H7 (cell line): ENCODE results near the gene TEF. TPM values are rescaled to one million over a fixed set of nuclear protein-coding genes. Genes with fewer than 3 reads are reported as not detected.

ENCODE experiments used
- DNase-seq: peaks from one replicate; pipeline ENCODE4 v3.0.0; 2012
- H3K27me3 ChIP-seq: 2 replicates; pipeline ENCODE4 v1.6.0; 2011; ENCODE audit warnings: mild to moderate bottlenecking, low read length; ENCODE audit not compliant: control insufficient read depth, insufficient read depth
- H3K36me3 ChIP-seq: replicated peaks from 2 replicates; pipeline ENCODE4 v1.5.1; 2011; ENCODE audit warnings: low read length; ENCODE audit not compliant: control insufficient read depth, insufficient read depth
- H3K4me3 ChIP-seq: 2 replicates; pipeline ENCODE4 v1.5.1; 2011; ENCODE audit warnings: low read depth, mild to moderate bottlenecking, control low read depth, low read length, moderate library complexity; ENCODE audit not compliant: insufficient read depth
- total RNA-seq: library from RNA; depleted of rRNA; stranded (reverse); fragments of >200 nt; shearing (Covaris generic); gene quantifications from 2 replicates; pipeline ENCODE4 v1.2.3, GENCODE V29; 2014; rRNA removed

The TEF gene
- total RNA-seq, result 4.8 and 12.7 TPM in 2 replicates

GRCh38 chr22:41381329-41382097, at the start of gene TEF:
Gene TEF, plus strand, starts transcription at chr22:41381942. Its CDS starts 103 bp downstream, at chr22:41382045.
- peak; percentile 100 for DNase-seq
- Histone ChIP-seq H3K4me3 (peak within 1 kb of the TSS; percentile 71), H3K36me3 (no peaks in the 10 kb centered on the region), H3K27me3 (no peaks in the 10 kb centered on the region; the same call in 1 of the 2 replicates)

- Histone ChIP-seq H3K4me3 (no peak overlapping the region), H3K36me3 (peaks cover 30% of the 10 kb centered on the region), H3K27me3 (no peaks in the 10 kb centered on the region)
- no peak for DNase-seq
These were observed 49.4 kb upstream of the TEF start for GRCh38 chr22:41332217-41332939.

- H3K4me3 ChIP-seq, result no peak overlapping the region
- no peaks in the 10 kb centered on the region for H3K27me3 ChIP-seq
- no peak for DNase-seq
- peaks cover 21% of the 10 kb centered on the region for H3K36me3 ChIP-seq
These were observed 47.9 kb upstream of the TEF start for GRCh38 chr22:41333806-41334205.

- H3K27me3 ChIP-seq, result no peaks in the 10 kb centered on the region
- H3K36me3 ChIP-seq, result peaks cover 21% of the 10 kb centered on the region
- no peak for DNase-seq
- no peak overlapping the region for H3K4me3 ChIP-seq
These were observed 47.5 kb upstream of the TEF start for GRCh38 chr22:41334215-41334614.

GRCh38 chr22:41334951-41335635, 46.6 kb upstream of the TEF start:
- no peaks in the 10 kb centered on the region for H3K27me3 ChIP-seq
- H3K4me3 ChIP-seq, result no peak overlapping the region
- no peak for DNase-seq
- peaks cover 21% of the 10 kb centered on the region for H3K36me3 ChIP-seq

- peaks cover 17% of the 10 kb centered on the region for H3K36me3 ChIP-seq
- H3K4me3 ChIP-seq, result no peak overlapping the region
- H3K27me3 ChIP-seq, result no peaks in the 10 kb centered on the region
- DNase-seq, result no peak
These were observed 43.0 kb upstream of the TEF start for GRCh38 chr22:41338614-41339212.

- no peak for DNase-seq
These were observed 41.9 kb upstream of the TEF start for GRCh38 chr22:41339823-41340222.

GRCh38 chr22:41340357-41340756, 41.4 kb upstream of the TEF start:
- DNase-seq, result no peak
- Histone ChIP-seq H3K36me3 (peaks cover 25% of the 10 kb centered on the region), H3K4me3 (no peak overlapping the region), H3K27me3 (no peaks in the 10 kb centered on the region)

More at GRCh38 chr22:41339823-41340222, 41.9 kb upstream of the TEF start:
- Histone ChIP-seq H3K36me3 (peaks cover 26% of the 10 kb centered on the region), H3K4me3 (no peak overlapping the region), H3K27me3 (no peaks in the 10 kb centered on the region)

- H3K4me3 ChIP-seq, result no peak overlapping the region
- H3K27me3 ChIP-seq, result no peaks in the 10 kb centered on the region
- H3K36me3 ChIP-seq, result peaks cover 28% of the 10 kb centered on the region
- DNase-seq, result no peak
These were observed 40.7 kb upstream of the TEF start for GRCh38 chr22:41341012-41341411.

- peaks cover 34% of the 10 kb centered on the region for H3K36me3 ChIP-seq
- no peaks in the 10 kb centered on the region for H3K27me3 ChIP-seq
- DNase-seq, result no peak
- no peak overlapping the region for H3K4me3 ChIP-seq
These were observed 39.8 kb upstream of the TEF start for GRCh38 chr22:41341990-41342389.

- Histone ChIP-seq H3K4me3 (no peak overlapping the region), H3K27me3 (no peaks in the 10 kb centered on the region), H3K36me3 (peaks cover 42% of the 10 kb centered on the region)
- no peak for DNase-seq
These were observed 38.4 kb upstream of the TEF start for GRCh38 chr22:41343300-41343699.

GRCh38 chr22:41343717-41344116, 38.0 kb upstream of the TEF start:
- Histone ChIP-seq H3K36me3 (peaks cover 46% of the 10 kb centered on the region), H3K27me3 (no peaks in the 10 kb centered on the region), H3K4me3 (no peak overlapping the region)
- no peak for DNase-seq

GRCh38 chr22:41344189-41344788, 37.5 kb upstream of the TEF start:
- no peak for DNase-seq
- peaks cover 48% of the 10 kb centered on the region for H3K36me3 ChIP-seq

GRCh38 chr22:41345807-41346335, 35.9 kb upstream of the TEF start:
- no peak for DNase-seq
- Histone ChIP-seq H3K36me3 (peaks cover 53% of the 10 kb centered on the region), H3K27me3 (no peaks in the 10 kb centered on the region), H3K4me3 (no peak overlapping the region)

More at GRCh38 chr22:41344189-41344788, 37.5 kb upstream of the TEF start:
- Histone ChIP-seq H3K27me3 (no peaks in the 10 kb centered on the region), H3K4me3 (no peak overlapping the region)
